Subcutaneous adipose tissue (tissue), 4 donors: ENCODE data around the gene GFOD1. TPM values are rescaled to one million over a fixed set of nuclear protein-coding genes. Genes with fewer than 3 reads are reported as not detected.

Experiments
- total RNA-seq, 4 donors: library from RNA; depleted of rRNA; stranded (reverse); fragments of >200 nt; gene quantifications; one replicate each; pipeline ENCODE4 v1.1.0, GENCODE V29; 2016
- TF ChIP-seq, protein P1 (sequence below): fragments of 450-650 bp; IDR thresholded peaks from one replicate; pipeline ENCODE4 v1.5.1; 2016; ENCODE audit warnings: low read depth, mild to moderate bottlenecking, control low read depth, antibody characterized with exemption, moderate library complexity

Gene GFOD1
- total RNA-seq, 4 donors from 2014 or later, result 26.2 to 68.9 (median 29.1) TPM

DNA sequence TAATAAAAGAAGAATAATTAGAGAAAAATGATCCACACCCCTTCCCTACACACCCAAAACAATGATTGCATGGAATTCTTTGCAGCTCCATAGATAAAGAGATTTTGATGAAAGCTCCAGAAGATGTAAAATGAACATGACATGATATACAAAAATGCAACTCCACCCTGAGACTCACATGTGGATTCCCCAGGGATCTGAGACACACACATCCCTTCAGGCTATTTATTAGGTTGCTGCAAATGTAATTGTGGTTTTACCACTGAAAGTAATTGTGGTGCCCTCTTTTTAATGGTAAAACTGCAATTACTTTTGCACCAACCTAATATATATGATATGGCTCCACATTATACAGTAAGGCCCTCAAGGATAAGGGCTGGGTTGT, 118.7 kb downstream of the GFOD1 start:
- TF ChIP-seq, protein P1, sequence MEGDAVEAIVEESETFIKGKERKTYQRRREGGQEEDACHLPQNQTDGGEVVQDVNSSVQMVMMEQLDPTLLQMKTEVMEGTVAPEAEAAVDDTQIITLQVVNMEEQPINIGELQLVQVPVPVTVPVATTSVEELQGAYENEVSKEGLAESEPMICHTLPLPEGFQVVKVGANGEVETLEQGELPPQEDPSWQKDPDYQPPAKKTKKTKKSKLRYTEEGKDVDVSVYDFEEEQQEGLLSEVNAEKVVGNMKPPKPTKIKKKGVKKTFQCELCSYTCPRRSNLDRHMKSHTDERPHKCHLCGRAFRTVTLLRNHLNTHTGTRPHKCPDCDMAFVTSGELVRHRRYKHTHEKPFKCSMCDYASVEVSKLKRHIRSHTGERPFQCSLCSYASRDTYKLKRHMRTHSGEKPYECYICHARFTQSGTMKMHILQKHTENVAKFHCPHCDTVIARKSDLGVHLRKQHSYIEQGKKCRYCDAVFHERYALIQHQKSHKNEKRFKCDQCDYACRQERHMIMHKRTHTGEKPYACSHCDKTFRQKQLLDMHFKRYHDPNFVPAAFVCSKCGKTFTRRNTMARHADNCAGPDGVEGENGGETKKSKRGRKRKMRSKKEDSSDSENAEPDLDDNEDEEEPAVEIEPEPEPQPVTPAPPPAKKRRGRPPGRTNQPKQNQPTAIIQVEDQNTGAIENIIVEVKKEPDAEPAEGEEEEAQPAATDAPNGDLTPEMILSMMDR, result no peak

DNA sequence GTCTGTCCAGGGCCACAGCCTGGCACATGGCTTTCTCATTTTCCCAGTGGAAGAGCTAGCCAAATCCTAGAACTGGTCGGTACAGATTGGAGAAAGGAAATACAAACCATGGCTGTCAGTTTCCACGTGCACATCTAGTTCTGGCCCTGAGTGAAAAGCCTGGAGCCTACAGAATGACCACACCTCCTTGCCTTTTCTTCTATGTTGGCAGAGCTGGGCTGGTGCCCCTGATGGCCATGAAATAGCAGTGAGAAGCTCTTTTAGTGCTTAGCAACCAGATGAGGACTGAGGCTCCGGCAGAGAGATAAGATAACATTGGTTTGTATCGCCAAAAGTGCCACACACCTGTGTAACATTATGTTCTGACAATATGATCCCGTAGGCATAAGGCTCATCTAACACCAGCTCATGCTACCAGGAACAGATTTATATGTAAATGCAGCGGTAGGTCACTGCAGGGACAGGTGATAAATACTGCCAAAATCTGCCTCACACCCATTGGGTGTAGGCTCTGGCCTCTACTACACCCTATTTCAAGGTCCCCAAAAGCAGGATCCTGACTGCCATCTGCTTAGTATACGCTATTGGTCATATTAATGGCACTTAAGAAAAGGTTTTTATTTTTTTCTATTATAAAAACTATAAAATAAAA, 119.2 kb downstream of the GFOD1 start:
- TF ChIP-seq, protein P1, result no peak

DNA sequence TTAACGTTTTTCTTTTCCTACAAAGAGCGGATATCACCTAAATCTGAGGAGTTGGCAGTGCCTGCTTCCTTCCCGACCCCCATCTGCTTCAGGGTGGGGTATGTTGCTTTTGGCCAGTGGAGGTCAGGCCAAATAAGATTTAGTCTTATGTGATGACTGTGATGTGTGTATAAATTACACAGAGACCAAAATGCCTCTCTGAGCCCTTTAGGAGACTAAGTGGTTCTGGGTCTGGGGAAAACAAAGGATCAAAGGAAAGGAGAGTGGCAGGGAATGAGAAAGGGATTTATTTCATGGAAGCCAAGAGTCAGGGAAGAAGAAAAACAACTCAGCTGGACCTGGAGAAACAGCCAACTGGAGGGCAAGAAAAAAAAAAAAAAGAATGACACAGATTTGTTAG, 120.0 kb downstream of the GFOD1 start:
- TF ChIP-seq, protein P1, result no peak

DNA sequence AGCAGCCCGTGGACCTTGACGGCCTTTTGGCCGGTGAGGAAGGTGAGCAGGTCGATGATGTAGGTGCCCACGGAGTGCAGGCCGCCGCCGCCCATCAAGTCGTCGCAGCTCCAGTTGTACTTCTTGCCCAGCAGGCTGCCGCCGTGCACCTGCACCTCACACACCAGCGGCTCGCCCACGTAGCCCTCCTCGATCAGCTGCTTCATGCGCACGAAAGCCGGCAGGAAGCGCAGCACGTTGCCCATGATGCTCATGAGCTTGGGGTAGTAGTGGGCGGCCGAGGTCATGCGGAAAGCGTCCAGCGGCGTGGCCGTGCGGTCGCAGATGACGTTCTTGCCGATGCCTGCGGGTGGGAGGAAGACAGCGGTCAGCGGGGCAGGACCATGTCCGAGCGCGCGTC, 122.1 kb downstream of the GFOD1 start:
- TF ChIP-seq, protein P1, result no peak

DNA sequence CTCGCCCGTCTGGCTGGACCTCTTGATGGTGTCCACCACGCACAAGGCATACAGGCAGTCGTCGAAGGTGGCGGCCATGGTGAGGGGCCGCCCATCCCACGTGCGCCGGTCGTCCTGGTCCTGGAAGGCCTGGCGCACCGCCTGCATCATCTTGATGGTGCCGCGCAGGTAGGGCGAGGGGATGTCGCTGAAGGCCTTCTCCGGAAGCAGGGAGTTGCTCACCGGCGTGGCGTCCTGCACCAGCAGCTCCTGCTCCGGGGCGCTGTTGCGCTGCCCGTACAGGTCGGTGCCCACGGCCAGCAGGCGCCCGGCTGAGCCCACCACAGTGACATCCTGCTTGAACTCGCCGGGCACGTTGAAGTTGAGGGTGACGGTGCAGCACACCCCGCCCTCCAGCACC, 122.6 kb downstream of the GFOD1 start:
- TF ChIP-seq, protein P1, result no peak

DNA sequence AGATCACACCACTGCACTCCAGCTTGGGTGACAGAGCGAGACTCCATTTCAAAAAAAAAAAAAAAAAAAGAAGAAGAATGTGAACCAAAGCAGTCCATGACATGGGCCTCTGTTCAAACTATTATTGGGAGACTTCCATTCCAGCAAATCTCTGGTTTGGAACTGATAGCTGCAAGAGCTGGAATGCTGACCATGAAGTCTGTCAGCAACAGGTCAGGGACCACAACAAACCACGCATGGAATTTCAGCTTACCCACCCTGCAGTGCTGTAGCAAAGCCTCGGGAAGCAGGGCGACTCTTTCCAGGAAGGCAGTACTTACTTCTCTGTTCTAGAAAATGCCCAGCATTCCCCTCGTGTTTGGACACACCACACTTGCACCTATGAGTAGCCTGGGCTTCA, 125.0 kb downstream of the GFOD1 start:
- TF ChIP-seq, protein P1, result no peak

DNA sequence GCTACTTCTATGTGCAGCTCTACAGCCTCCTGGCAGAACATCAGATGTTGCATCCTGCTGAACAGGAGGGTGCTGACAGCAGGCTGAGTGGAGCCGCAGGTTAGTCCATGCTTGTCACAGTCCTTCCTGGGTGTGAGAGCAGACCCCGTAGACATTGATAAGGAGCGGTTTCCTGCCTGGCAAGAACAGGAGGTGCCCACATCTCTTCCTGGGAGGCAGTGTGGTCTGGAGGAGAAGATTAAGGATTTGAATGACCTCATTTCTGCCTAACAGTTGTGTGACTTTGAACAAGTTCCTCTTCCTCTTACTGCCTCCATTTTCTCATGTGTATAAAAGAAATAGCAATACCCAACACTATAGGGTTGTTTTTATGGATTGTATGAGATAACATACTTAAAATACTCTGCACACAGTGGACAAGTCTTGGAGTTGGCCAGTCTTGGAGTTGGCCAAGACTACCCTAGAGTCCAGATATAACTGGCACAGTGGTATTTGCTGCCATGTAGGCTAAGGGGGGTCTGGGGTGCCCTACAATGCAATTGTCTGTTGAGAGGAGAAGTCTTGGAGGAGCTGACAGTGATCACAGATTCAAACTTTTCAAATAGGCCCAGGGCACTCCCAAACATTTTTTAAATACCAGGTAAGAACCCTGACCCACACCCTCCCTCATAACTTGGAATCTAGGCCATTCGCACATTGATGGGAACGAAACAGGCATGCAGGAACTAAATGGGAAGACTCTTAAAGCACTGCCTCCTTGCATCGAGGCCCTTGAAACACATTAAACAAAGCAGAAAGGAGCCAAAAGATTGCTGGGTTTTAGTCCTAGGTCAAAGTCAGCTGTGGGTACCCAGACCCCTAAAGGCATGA, 126.5 kb downstream of the GFOD1 start:
- TF ChIP-seq, protein P1, result no peak
